HG03565 (cell line): ENCODE measurements around the gene DYRK1A.

ENCODE experiments used
- ATAC-seq: cut with Tn5 transposase; IDR thresholded peaks from one replicate; pipeline ENCODE4 v1.9.1; 2021; ENCODE audit warnings: mild to moderate bottlenecking, moderate library complexity; ENCODE audit not compliant: unreplicated experiment

The DYRK1A gene

GRCh38 chr21:37562920-37563640 is 196.5 kb downstream of the DYRK1A start:
- peak; percentile 4 for ATAC-seq

DNA sequence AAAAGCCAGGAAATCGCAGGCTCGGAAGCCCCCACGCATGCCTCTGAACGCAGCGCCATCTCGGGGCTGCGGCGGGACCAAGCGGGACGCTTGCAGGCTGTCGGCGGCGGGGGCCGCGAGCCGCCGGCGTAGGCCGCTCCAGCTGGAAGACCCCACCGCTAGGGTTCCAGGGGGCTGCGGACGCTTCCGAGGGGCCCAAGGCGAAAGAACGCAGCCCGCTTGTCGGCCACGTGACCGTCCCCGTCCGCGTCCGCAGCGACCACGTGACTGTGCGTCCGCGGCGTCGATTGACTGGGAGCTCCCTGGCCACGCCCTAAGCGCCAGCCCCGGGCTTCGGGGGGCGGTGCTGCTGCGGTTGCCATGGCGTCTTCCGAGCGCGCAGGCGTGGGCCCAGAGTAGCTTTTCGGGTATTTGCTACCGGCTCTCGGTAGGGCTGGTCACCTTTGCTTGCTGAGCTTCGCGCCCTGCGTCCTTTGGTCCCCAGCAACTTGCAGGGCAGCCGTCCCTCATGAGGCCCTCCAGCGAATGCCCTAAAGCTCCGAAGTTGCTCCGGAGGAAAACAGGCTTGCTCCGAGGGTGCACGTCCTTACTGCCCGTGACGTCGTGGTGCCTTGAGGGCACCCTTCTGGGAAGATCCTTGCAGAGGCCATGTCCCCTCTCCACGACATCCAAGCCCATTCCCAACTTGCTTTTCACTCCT is 197.2 kb downstream of the DYRK1A start:
- ATAC-seq = peak; percentile 86

DNA sequence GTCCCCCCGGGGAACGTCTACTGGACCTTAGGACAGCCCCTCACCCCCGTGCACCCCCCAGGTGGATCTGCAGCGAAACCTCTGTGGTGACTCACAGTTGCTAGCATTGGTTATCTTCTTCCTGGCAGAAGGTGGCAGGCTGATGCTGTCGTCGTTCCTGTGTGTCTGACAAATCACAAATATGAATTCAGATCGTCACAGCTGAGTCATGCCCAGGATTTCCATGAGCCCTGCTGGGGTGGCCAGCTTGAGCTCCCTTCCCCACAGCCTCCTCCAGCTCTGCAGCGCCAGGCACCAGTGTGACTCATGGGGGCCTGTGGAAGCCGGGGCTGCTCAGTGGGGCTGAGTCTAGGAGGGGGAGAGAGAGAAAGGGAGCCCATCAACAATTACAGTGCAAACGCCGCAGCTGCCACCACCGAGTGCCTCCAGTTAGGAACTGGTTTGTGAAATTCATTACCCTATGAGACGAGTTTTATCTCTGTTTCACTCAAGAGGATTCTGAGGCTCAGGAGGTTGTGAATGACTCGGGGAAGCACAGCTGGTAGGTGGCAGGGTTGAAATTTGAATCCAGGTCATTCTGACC is 197.9 kb downstream of the DYRK1A start:
- ATAC-seq = peak; percentile 33

DNA sequence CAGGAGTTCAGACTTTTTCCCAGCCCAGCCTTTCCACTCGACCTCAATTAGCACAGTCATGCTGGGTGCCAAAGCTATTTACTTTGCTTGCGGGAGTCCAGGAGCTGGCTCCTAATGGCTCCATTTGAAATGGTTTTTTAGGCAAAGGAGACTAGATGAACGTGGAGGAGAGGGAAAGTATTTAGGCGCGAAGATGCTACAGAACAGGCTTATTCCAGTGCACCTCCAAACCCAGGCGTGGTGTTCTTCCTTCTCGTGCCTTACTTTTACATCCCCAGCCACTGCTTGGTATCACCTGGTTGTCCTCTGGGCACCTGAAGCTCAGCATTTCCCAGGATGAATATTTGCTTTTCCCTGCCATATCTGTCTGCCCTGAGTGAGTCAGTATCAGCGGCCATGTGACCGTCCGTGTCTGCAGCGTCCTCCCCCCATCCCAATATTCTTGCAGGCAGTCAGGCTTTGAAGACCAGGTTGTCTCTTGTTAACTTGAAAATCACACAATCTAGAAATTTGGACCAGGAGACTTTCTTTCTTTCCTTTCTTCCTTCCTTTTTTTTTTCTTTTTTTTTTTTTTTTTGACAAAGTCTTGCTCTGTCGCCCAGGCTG is 198.5 kb downstream of the DYRK1A start:
- ATAC-seq = no peak

GRCh38 chr21:37565530-37566223 is 199.1 kb downstream of the DYRK1A start:
- no peak for ATAC-seq

DNA sequence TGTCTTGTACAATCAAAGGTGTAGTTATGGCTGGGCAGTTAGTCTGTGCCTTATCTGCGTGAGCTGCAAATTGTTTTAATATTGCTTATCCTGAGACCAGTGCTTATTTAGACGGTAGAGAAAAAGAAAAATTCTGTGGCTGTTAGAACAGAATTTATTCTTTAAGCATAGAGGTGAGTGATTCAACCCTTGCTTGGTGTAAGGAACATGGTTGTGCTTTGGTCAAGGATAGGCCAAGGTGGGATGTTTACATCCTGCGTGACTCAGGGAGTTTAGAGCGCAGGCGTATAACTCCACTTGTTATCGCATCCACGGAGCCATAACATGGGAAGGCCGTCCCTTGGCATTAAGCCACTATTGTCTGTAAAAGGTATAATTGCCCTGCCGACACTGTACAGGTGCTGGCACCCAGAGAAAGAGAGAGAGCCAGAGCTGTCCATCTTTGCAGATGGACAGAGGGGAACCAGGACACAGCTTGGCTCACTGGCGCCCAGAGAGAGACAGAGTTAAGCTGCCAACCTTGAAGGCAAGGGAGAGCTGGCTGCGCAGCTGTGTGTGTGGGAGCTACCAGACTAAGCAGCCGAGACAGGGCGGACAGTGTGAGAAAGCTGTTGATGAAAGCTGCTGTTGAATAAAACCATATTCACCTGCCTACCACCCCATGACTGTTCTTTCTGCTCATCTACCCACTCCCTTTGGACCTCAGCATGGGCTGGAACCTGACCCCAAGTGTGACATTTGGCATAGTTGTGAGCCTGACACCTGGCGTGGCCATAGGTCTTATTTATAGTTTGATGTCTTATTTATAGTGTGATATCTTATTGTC is 200.4 kb downstream of the DYRK1A start:
- ATAC-seq = no peak

DNA sequence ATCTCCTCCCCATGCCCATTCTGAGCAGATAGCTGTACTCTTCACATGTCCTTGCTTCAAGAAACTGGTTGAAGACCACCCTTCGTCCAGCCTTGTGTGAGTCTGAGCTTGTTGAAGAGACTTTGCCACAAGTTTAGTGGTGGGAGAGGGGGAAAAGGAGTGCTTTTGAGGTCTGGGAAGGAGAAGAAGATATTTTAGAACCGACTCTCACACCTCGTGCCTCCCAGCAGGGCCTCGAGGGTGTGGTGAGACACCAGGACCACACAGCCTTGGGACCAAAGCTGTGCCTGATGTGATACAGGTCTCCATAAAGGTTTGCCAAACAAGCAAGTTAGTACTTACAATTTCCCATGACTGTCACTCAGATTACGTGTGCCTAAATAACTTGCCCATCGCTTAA is 201.8 kb downstream of the DYRK1A start:
- no peak for ATAC-seq

GRCh38 chr21:37568916-37569315 is 202.3 kb downstream of the DYRK1A start:
- no peak for ATAC-seq

GRCh38 chr21:37571442-37571841 is 204.9 kb downstream of the DYRK1A start:
- ATAC-seq = no peak

GRCh38 chr21:37574316-37574715 is 207.7 kb downstream of the DYRK1A start:
- ATAC-seq = no peak

- no peak for ATAC-seq
Measured at GRCh38 chr21:37574751-37575150, 208.2 kb downstream of the DYRK1A start.

- ATAC-seq = no peak
Measured at GRCh38 chr21:37575580-37575979, 209.0 kb downstream of the DYRK1A start.
